Left ventricle myocardium inferior (tissue), 1 donor: ENCODE results near the gene SHB. TPM values are rescaled to one million over a fixed set of nuclear protein-coding genes. Genes with fewer than 3 reads are reported as not detected.

Experiments
- DNase-seq: peaks from one replicate; pipeline ENCODE4 v3.0.0-alpha.2; 2020
- H3K27ac ChIP-seq: fragments of 200-600 bp; replicated peaks from 2 replicates; pipeline ENCODE4 v1.8.0; 2021
- H3K27me3 ChIP-seq: fragments of 200-600 bp; 2 replicates; pipeline ENCODE4 v1.8.0; 2021; ENCODE audit warnings: low read depth
- H3K36me3 ChIP-seq: fragments of 200-600 bp; 2 replicates; pipeline ENCODE4 v1.8.0; 2021
- H3K4me1 ChIP-seq: fragments of 200-600 bp; 2 replicates; pipeline ENCODE4 v1.8.0; 2021
- H3K4me3 ChIP-seq: fragments of 200-600 bp; 2 replicates; pipeline ENCODE4 v1.8.0; 2021; ENCODE audit warnings: mild to moderate bottlenecking, moderate library complexity
- H3K9me3 ChIP-seq: fragments of 200-600 bp; replicated peaks from 2 replicates; pipeline ENCODE4 v1.8.0; 2021
- CTCF ChIP-seq: fragments of 200-600 bp; IDR thresholded peaks from 2 replicates; pipeline ENCODE4 v1.8.0; 2021; ENCODE audit warnings: antibody characterized with exemption, mild to moderate bottlenecking, borderline replicate concordance
- intact Hi-C: fragments of 100-400 bp; cut with micrococcal nuclease; formaldehyde crosslinking; loops from one replicate; pipeline ENCODE4 v1.11.0; 2022
- total RNA-seq: library from RNA; stranded (reverse); fragmentation: NEBNext Ultra II Directional; extraction: Animal tissue kit (Norgen Biotek cat#: 25700); gene quantifications from one replicate; pipeline ENCODE4 v1.2.1, GENCODE V29; 2021
- donor health status: DM: no; HTN: yes; CAD: no; lungs with severe emphysema.

The SHB gene
- total RNA-seq, 1 donor from 2014 or later = 19.4 TPM

- intact Hi-C loops = loop anchor here (5.0 kb wide), 1 partner anchor 167 kb away; no protein-coding TSS in a partner anchor
- Histone ChIP-seq H3K4me3 (no peak overlapping the region), H3K27ac (no peak overlapping the region), H3K27me3 (no peaks in the 10 kb centered on the region), H3K36me3 (no peaks in the 10 kb centered on the region), H3K9me3 (no peaks in the 10 kb centered on the region), H3K4me1 (peaks cover 29% of the 10 kb centered on the region)
- DNase-seq = no peak
- no peak for TF ChIP-seq CTCF
Observed at GRCh38 chr9:38073882-38074281, 4.9 kb upstream of the SHB start.

GRCh38 chr9:38071470-38072134 lies 2.6 kb upstream of the SHB start:
- Histone ChIP-seq H3K4me1 (peaks cover 50% of the 10 kb centered on the region), H3K4me3 (no peak overlapping the region), H3K36me3 (no peaks in the 10 kb centered on the region), H3K27ac (no peak overlapping the region), H3K27me3 (no peaks in the 10 kb centered on the region), H3K9me3 (no peaks in the 10 kb centered on the region)
- TF ChIP-seq CTCF = no peak
- no peak for DNase-seq
- intact Hi-C loops = loop anchor here (5.0 kb wide), 1 partner anchor 164 kb away; no protein-coding TSS in a partner anchor

GRCh38 chr9:38067859-38068681 lies 957 bp downstream of the SHB start:
- intact Hi-C loops = loop anchor here (5.0 to 10.0 kb wide), 2 partner anchors 76 to 123 kb away; no protein-coding TSS in a partner anchor
- Histone ChIP-seq H3K36me3 (no peaks in the 10 kb centered on the region), H3K4me3 (peak overlapping the region; percentile 94), H3K9me3 (no peaks in the 10 kb centered on the region), H3K27me3 (no peaks in the 10 kb centered on the region), H3K4me1 (peaks cover 76% of the 10 kb centered on the region), H3K27ac (peak overlapping the region; percentile 100)
- TF ChIP-seq CTCF = no peak
- no peak for DNase-seq

- H3K27ac ChIP-seq = peak overlapping the region; percentile 100
- DNase-seq = peak; percentile 53
- H3K27me3 ChIP-seq = no peaks in the 10 kb centered on the region
- H3K9me3 ChIP-seq = no peaks in the 10 kb centered on the region
- H3K4me1 ChIP-seq = peaks cover 85% of the 10 kb centered on the region
- H3K36me3 ChIP-seq = no peaks in the 10 kb centered on the region
- intact Hi-C loops = loop anchor here (5.0 to 10.0 kb wide), 2 partner anchors 75 to 122 kb away; no protein-coding TSS in a partner anchor
- TF ChIP-seq CTCF = no peak
- peak overlapping the region; percentile 94 for H3K4me3 ChIP-seq
Observed at GRCh38 chr9:38066914-38067858, 1.8 kb downstream of the SHB start.
